ENCODE measurements around the gene GAPVD1.

The GAPVD1 gene

GRCh38 chr9:125255781-125256391 is 5.7 kb upstream of the GAPVD1 start:
- no peak overlapping the region for H4K12ac ChIP-seq (ENCODE audit: low read depth, low read length)
- H4K91ac ChIP-seq (ENCODE audit: low read depth, low read length) = no peak overlapping the region
- no CpG with 5 or more reads among the region's 2 CpGs for WGBS (ENCODE audit: extremely low coverage, insufficient coverage, insufficient read length)
- H2BK5ac ChIP-seq (ENCODE audit: low read depth, low read length, poor library complexity) = no peak overlapping the region
- no peak overlapping the region for H3K23ac ChIP-seq (ENCODE audit: low read length)
- H3K4me3 ChIP-seq (ENCODE audit: low read depth, low read length) = no peak overlapping the region
- no peak overlapping the region for H3K27ac ChIP-seq (ENCODE audit: low read depth, low read length)
- no peak overlapping the region for H2AK5ac ChIP-seq (ENCODE audit: low read length)
- H2AFZ ChIP-seq (ENCODE audit: insufficient read depth, low read length, poor library complexity) = no peak overlapping the region
- no peak overlapping the region for H4K8ac ChIP-seq (ENCODE audit: low read depth, low read length)
- no peaks in the 10 kb centered on the region for H3K27me3 ChIP-seq (ENCODE audit: insufficient read depth, low read length)
- H3K9me3 ChIP-seq (ENCODE audit: insufficient read depth, low read depth, low read length) = no peaks in the 10 kb centered on the region
- H3K36me3 ChIP-seq (ENCODE audit: control insufficient read depth in 1 of 2, insufficient read depth in 2 of 2, low read length in 2 of 2) = no peaks in the 10 kb centered on the region
- no peaks in the 10 kb centered on the region for H3K4me1 ChIP-seq (ENCODE audit: control insufficient read depth in 1 of 2, insufficient read depth in 2 of 2, low read length in 2 of 2)
- H3K9ac ChIP-seq (ENCODE audit: low read length) = no peak overlapping the region
- no peak overlapping the region for H3K4ac ChIP-seq (ENCODE audit: low read depth, low read length)
- no peaks in the 10 kb centered on the region for H3K79me1 ChIP-seq (ENCODE audit: low read length)
- DNase-seq = no peak
- no peak overlapping the region for H3K14ac ChIP-seq (ENCODE audit: low read length)
- no peaks in the 10 kb centered on the region for H3K79me2 ChIP-seq (ENCODE audit: control insufficient read depth, insufficient read depth, low read length, poor library complexity)
- no peak overlapping the region for H2BK120ac ChIP-seq (ENCODE audit: insufficient read depth, low read length, poor library complexity)
- no peak overlapping the region for H3K18ac ChIP-seq (ENCODE audit: low read length)
- no peak overlapping the region for H2BK12ac ChIP-seq (ENCODE audit: low read length)
- no peak overlapping the region for H3K4me2 ChIP-seq (ENCODE audit: low read length)

GRCh38 chr9:125258160-125258785 is 3.4 kb upstream of the GAPVD1 start:
- H3K9ac ChIP-seq (ENCODE audit: low read length) = no peak overlapping the region
- peaks cover 6% of the 10 kb centered on the region for H3K79me2 ChIP-seq (ENCODE audit: control insufficient read depth, insufficient read depth, low read length, poor library complexity)
- no peak overlapping the region for H3K23ac ChIP-seq (ENCODE audit: low read length)
- H2BK12ac ChIP-seq (ENCODE audit: low read length) = no peak overlapping the region
- no peak overlapping the region for H2BK120ac ChIP-seq (ENCODE audit: insufficient read depth, low read length, poor library complexity)
- H3K27me3 ChIP-seq (ENCODE audit: insufficient read depth, low read length) = no peaks in the 10 kb centered on the region
- no peak overlapping the region for H3K18ac ChIP-seq (ENCODE audit: low read length)
- no peak overlapping the region for H3K27ac ChIP-seq (ENCODE audit: low read depth, low read length)
- H4K91ac ChIP-seq (ENCODE audit: low read depth, low read length) = no peak overlapping the region
- H2AK5ac ChIP-seq (ENCODE audit: low read length) = no peak overlapping the region
- H3K36me3 ChIP-seq (ENCODE audit: control insufficient read depth in 1 of 2, insufficient read depth in 2 of 2, low read length in 2 of 2) = no peaks in the 10 kb centered on the region
- no peak overlapping the region for H4K12ac ChIP-seq (ENCODE audit: low read depth, low read length)
- H3K4me1 ChIP-seq (ENCODE audit: control insufficient read depth in 1 of 2, insufficient read depth in 2 of 2, low read length in 2 of 2) = peaks cover 2% of the 10 kb centered on the region in 2 experiments
- H2AFZ ChIP-seq (ENCODE audit: insufficient read depth, low read length, poor library complexity) = no peak overlapping the region
- no peak overlapping the region for H3K4ac ChIP-seq (ENCODE audit: low read depth, low read length)
- no peak for DNase-seq
- H3K4me3 ChIP-seq (ENCODE audit: low read depth, low read length) = no peak overlapping the region
- no peak overlapping the region for H4K8ac ChIP-seq (ENCODE audit: low read depth, low read length)
- no peak overlapping the region for H3K14ac ChIP-seq (ENCODE audit: low read length)
- no peaks in the 10 kb centered on the region for H3K9me3 ChIP-seq (ENCODE audit: insufficient read depth, low read depth, low read length)
- no peak overlapping the region for H2BK5ac ChIP-seq (ENCODE audit: low read depth, low read length, poor library complexity)
- H3K79me1 ChIP-seq (ENCODE audit: low read length) = peaks cover 8% of the 10 kb centered on the region
- H3K4me2 ChIP-seq (ENCODE audit: low read length) = no peak overlapping the region
- WGBS (ENCODE audit: extremely low coverage, insufficient coverage, insufficient read length) = no CpG with 5 or more reads among the region's 6 CpGs

GRCh38 chr9:125258832-125259534 is 2.6 kb upstream of the GAPVD1 start:
- H3K14ac ChIP-seq (ENCODE audit: low read length) = no peak overlapping the region
- no peak overlapping the region for H3K4me3 ChIP-seq (ENCODE audit: low read depth, low read length)

GRCh38 chr9:125260561-125260960 is 1.1 kb upstream of the GAPVD1 start:
- Histone ChIP-seq H3K79me1 (ENCODE audit: low read length) (peaks cover 8% of the 10 kb centered on the region), H3K27ac (ENCODE audit: low read depth, low read length) (no peak overlapping the region), H3K27me3 (ENCODE audit: insufficient read depth, low read length) (no peaks in the 10 kb centered on the region), H3K23ac (ENCODE audit: low read length) (no peak overlapping the region), H4K12ac (ENCODE audit: low read depth, low read length) (no peak overlapping the region), H2AK5ac (ENCODE audit: low read length) (no peak overlapping the region), H3K79me2 (ENCODE audit: control insufficient read depth, insufficient read depth, low read length, poor library complexity) (peaks cover 9% of the 10 kb centered on the region), H3K9ac (ENCODE audit: low read length) (no peak overlapping the region), H3K4me1 (ENCODE audit: control insufficient read depth in 1 of 2, insufficient read depth in 2 of 2, low read length in 2 of 2) (peaks cover 2% of the 10 kb centered on the region in 2 experiments), H3K4me3 (ENCODE audit: low read depth, low read length) (no peak overlapping the region), H2BK5ac (ENCODE audit: low read depth, low read length, poor library complexity) (no peak overlapping the region), H3K36me3 (ENCODE audit: control insufficient read depth in 1 of 2, insufficient read depth in 2 of 2, low read length in 2 of 2) (peaks cover 5% of the 10 kb centered on the region in 2 experiments), H3K18ac (ENCODE audit: low read length) (no peak overlapping the region), H2AFZ (ENCODE audit: insufficient read depth, low read length, poor library complexity) (no peak overlapping the region), H4K8ac (ENCODE audit: low read depth, low read length) (no peak overlapping the region), H2BK12ac (ENCODE audit: low read length) (no peak overlapping the region), H3K4me2 (ENCODE audit: low read length) (no peak overlapping the region), H3K14ac (ENCODE audit: low read length) (no peak overlapping the region), H3K4ac (ENCODE audit: low read depth, low read length) (no peak overlapping the region), H3K9me3 (ENCODE audit: insufficient read depth, low read depth, low read length) (no peaks in the 10 kb centered on the region), H2BK120ac (ENCODE audit: insufficient read depth, low read length, poor library complexity) (no peak overlapping the region), H4K91ac (ENCODE audit: low read depth, low read length) (no peak overlapping the region)
- no peak for DNase-seq

More at GRCh38 chr9:125258832-125259534, 2.6 kb upstream of the GAPVD1 start:
- H3K4me1 ChIP-seq (ENCODE audit: control insufficient read depth in 1 of 2, insufficient read depth in 2 of 2, low read length in 2 of 2) = peaks cover 2% of the 10 kb centered on the region in 2 experiments
- peaks cover 8% of the 10 kb centered on the region for H3K79me1 ChIP-seq (ENCODE audit: low read length)
- H3K27ac ChIP-seq (ENCODE audit: low read depth, low read length) = no peak overlapping the region
- no peak overlapping the region for H3K23ac ChIP-seq (ENCODE audit: low read length)
- no peaks in the 10 kb centered on the region for H3K9me3 ChIP-seq (ENCODE audit: insufficient read depth, low read depth, low read length)
- H2AK5ac ChIP-seq (ENCODE audit: low read length) = no peak overlapping the region
- no peak overlapping the region for H3K4me2 ChIP-seq (ENCODE audit: low read length)
- H2BK120ac ChIP-seq (ENCODE audit: insufficient read depth, low read length, poor library complexity) = no peak overlapping the region
- no peaks in the 10 kb centered on the region for H3K27me3 ChIP-seq (ENCODE audit: insufficient read depth, low read length)
- no peak overlapping the region for H2BK5ac ChIP-seq (ENCODE audit: low read depth, low read length, poor library complexity)
- peaks cover 4 to 5% of the 10 kb centered on the region in 2 experiments for H3K36me3 ChIP-seq (ENCODE audit: control insufficient read depth in 1 of 2, insufficient read depth in 2 of 2, low read length in 2 of 2)
- no peak for DNase-seq
- H4K12ac ChIP-seq (ENCODE audit: low read depth, low read length) = no peak overlapping the region
- WGBS (ENCODE audit: extremely low coverage, insufficient coverage, insufficient read length) = no CpG with 5 or more reads among the region's 2 CpGs
- no peak overlapping the region for H4K91ac ChIP-seq (ENCODE audit: low read depth, low read length)
- no peak overlapping the region for H3K18ac ChIP-seq (ENCODE audit: low read length)
- H2AFZ ChIP-seq (ENCODE audit: insufficient read depth, low read length, poor library complexity) = no peak overlapping the region
- H4K8ac ChIP-seq (ENCODE audit: low read depth, low read length) = no peak overlapping the region
- H3K9ac ChIP-seq (ENCODE audit: low read length) = no peak overlapping the region
- H3K4ac ChIP-seq (ENCODE audit: low read depth, low read length) = no peak overlapping the region
- H2BK12ac ChIP-seq (ENCODE audit: low read length) = no peak overlapping the region
- H3K79me2 ChIP-seq (ENCODE audit: control insufficient read depth, insufficient read depth, low read length, poor library complexity) = peaks cover 8% of the 10 kb centered on the region
